ENCODE data around the gene ZNF594. TPM values are rescaled to one million over a fixed set of nuclear protein-coding genes. Genes with fewer than 3 reads are reported as not detected.
A peak's percentile ranks its signal among the peaks of the same experiment; 100 is the strongest.

The ZNF594 gene
- total and polyA plus RNA-seq, 2 of the 8 experiments (the other 6 are each of a cell fraction or from before 2014, with no cell fraction given), result 3.6 to 14.3 TPM

DNA sequence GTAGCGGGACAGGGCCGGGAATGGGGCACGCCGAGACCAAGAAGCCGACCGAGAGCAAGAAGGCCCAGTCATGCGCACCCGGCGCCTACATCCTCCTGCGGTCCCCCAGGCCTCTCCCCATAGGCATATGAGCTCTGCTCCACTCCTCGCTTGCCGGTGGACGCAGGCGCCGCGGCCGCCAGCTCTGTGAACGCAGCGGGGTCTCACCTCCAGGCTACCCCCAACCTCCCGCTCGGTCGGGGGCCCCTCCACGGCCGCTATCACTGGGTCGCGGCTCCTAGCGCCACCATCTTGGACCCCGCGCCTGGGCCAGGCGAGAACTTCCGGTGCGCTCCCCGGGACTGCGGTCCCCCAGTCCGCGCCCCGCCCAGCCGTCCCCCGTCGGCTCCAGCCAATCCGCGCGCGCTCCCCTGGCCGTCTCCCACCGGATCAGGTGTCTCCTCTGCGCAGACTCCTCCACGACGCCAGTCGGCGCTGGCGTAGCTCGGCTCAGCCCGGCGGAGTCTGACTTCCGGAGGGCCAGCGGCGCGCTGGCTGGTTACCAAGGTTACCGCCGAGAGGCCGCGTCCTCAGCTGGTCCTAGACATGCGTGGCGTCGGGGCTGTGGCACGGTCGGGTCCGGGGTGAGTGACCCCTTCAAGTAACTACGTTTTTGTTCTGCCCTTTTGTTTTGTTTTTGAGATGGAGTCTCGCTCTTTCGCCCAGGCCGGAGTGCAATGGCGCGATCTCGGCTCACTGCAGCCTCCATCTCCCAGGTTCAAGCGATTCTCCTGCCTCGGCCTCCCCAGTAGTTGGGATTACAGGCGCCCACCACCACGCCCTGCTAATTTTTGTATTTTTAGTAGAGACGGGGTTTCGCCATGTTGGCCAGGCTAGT, at the start of gene ZNF594 (continued):
- TF ChIP-seq, protein P1, sequence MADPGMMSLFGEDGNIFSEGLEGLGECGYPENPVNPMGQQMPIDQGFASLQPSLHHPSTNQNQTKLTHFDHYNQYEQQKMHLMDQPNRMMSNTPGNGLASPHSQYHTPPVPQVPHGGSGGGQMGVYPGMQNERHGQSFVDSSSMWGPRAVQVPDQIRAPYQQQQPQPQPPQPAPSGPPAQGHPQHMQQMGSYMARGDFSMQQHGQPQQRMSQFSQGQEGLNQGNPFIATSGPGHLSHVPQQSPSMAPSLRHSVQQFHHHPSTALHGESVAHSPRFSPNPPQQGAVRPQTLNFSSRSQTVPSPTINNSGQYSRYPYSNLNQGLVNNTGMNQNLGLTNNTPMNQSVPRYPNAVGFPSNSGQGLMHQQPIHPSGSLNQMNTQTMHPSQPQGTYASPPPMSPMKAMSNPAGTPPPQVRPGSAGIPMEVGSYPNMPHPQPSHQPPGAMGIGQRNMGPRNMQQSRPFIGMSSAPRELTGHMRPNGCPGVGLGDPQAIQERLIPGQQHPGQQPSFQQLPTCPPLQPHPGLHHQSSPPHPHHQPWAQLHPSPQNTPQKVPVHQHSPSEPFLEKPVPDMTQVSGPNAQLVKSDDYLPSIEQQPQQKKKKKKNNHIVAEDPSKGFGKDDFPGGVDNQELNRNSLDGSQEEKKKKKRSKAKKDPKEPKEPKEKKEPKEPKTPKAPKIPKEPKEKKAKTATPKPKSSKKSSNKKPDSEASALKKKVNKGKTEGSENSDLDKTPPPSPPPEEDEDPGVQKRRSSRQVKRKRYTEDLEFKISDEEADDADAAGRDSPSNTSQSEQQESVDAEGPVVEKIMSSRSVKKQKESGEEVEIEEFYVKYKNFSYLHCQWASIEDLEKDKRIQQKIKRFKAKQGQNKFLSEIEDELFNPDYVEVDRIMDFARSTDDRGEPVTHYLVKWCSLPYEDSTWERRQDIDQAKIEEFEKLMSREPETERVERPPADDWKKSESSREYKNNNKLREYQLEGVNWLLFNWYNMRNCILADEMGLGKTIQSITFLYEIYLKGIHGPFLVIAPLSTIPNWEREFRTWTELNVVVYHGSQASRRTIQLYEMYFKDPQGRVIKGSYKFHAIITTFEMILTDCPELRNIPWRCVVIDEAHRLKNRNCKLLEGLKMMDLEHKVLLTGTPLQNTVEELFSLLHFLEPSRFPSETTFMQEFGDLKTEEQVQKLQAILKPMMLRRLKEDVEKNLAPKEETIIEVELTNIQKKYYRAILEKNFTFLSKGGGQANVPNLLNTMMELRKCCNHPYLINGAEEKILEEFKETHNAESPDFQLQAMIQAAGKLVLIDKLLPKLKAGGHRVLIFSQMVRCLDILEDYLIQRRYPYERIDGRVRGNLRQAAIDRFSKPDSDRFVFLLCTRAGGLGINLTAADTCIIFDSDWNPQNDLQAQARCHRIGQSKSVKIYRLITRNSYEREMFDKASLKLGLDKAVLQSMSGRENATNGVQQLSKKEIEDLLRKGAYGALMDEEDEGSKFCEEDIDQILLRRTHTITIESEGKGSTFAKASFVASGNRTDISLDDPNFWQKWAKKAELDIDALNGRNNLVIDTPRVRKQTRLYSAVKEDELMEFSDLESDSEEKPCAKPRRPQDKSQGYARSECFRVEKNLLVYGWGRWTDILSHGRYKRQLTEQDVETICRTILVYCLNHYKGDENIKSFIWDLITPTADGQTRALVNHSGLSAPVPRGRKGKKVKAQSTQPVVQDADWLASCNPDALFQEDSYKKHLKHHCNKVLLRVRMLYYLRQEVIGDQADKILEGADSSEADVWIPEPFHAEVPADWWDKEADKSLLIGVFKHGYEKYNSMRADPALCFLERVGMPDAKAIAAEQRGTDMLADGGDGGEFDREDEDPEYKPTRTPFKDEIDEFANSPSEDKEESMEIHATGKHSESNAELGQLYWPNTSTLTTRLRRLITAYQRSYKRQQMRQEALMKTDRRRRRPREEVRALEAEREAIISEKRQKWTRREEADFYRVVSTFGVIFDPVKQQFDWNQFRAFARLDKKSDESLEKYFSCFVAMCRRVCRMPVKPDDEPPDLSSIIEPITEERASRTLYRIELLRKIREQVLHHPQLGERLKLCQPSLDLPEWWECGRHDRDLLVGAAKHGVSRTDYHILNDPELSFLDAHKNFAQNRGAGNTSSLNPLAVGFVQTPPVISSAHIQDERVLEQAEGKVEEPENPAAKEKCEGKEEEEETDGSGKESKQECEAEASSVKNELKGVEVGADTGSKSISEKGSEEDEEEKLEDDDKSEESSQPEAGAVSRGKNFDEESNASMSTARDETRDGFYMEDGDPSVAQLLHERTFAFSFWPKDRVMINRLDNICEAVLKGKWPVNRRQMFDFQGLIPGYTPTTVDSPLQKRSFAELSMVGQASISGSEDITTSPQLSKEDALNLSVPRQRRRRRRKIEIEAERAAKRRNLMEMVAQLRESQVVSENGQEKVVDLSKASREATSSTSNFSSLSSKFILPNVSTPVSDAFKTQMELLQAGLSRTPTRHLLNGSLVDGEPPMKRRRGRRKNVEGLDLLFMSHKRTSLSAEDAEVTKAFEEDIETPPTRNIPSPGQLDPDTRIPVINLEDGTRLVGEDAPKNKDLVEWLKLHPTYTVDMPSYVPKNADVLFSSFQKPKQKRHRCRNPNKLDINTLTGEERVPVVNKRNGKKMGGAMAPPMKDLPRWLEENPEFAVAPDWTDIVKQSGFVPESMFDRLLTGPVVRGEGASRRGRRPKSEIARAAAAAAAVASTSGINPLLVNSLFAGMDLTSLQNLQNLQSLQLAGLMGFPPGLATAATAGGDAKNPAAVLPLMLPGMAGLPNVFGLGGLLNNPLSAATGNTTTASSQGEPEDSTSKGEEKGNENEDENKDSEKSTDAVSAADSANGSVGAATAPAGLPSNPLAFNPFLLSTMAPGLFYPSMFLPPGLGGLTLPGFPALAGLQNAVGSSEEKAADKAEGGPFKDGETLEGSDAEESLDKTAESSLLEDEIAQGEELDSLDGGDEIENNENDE (IDR thresholded peaks at IDR 0.05; ENCODE audit: insufficient replicate concordance, low read length), result no peak
- TF ChIP-seq BRCA1 (IDR thresholded peaks at IDR 0.05; ENCODE audit: low read depth, low read length), result no peak
- no peak for TF ChIP-seq EZH2 (IDR thresholded peaks at IDR 0.05; ENCODE audit: low read depth, low read length, severe bottlenecking)
- TF ChIP-seq TEAD4 (IDR thresholded peaks at IDR 0.05; ENCODE audit: low read depth, low read length), result no peak
- peak; percentile 78 to 90 for TF ChIP-seq POLR2A (IDR thresholded peaks at IDR 0.05; ENCODE audit: control extremely low read depth in 1 of 2, low read depth in 2 of 2, low read length in 2 of 2)
- no peak for TF ChIP-seq RXRA (IDR thresholded peaks at IDR 0.05; ENCODE audit: insufficient read depth, low read depth, low read length)
- TF ChIP-seq RBBP5 (IDR thresholded peaks at IDR 0.05; ENCODE audit: borderline replicate concordance, low read depth, low read length), result peak; percentile 66
- peak; percentile 89 for TF ChIP-seq ASH2L (IDR thresholded peaks at IDR 0.05; ENCODE audit: low read length)

All from H1 (cell line).